IMR-90 (cell line): ENCODE data around the gene AGPS. TPM values are rescaled to one million over a fixed set of nuclear protein-coding genes. Genes with fewer than 3 reads are reported as not detected.
A peak's percentile ranks its signal among the peaks of the same experiment; 100 is the strongest.

Source experiments
- ATAC-seq: fragments of 200-7000 bp; cut with Tn5 transposase; 2 replicates; pipeline ENCODE4 v1.9.1; 2020; ENCODE audit warnings: low read depth, mild to moderate bottlenecking, moderate library complexity
- BruUV-seq: library from RNA; stranded (reverse); fragments of 400-500 nt; replicated peaks from 2 replicates; lab custom pipeline; 2021; lab: Mats Ljungman, UMichigan
- CTCF ChIA-PET: fragments of 300-600 bp; formaldehyde crosslinking; extraction: SDS; loops from one replicate; lab custom pipeline; 2021; ENCODE audit warnings: antibody characterized with exemption; lab: Yijun Ruan, JAX
- POLR2A ChIA-PET: fragments of 300-600 bp; sonication (Branson Sonifier 250); formaldehyde crosslinking; loops from one replicate; lab custom pipeline; 2022; ENCODE audit warnings: antibody characterized with exemption; ENCODE audit not compliant: unreplicated experiment; lab: Charles Lee
- DNase-seq: peaks from one replicate; pipeline ENCODE4 v3.0.0; 2013
- H2AFZ ChIP-seq: replicated peaks from 2 replicates; pipeline ENCODE3; 2013; ENCODE audit warnings: low read length, mild to moderate bottlenecking; ENCODE audit not compliant: poor library complexity
- H2AK5ac ChIP-seq: 2 replicates; pipeline ENCODE4 v1.6.1; 2013; ENCODE audit warnings: low read depth, low read length, inconsistent platforms
- H2AK9ac ChIP-seq: replicated peaks from 2 replicates; pipeline ENCODE3; 2013; ENCODE audit warnings: mild to moderate bottlenecking, low read depth, low read length, moderate library complexity; ENCODE audit not compliant: poor library complexity
- H2BK120ac ChIP-seq: 2 replicates; pipeline ENCODE4 v1.6.1; 2013; ENCODE audit warnings: low read depth, low read length, inconsistent platforms
- H2BK15ac ChIP-seq: 3 replicates; pipeline ENCODE4 v1.6.1; 2013; ENCODE audit warnings: low read depth, low read length, inconsistent platforms
- H2BK20ac ChIP-seq: 2 replicates; pipeline ENCODE4 v1.6.1; 2013; ENCODE audit warnings: low read depth, mild to moderate bottlenecking, inconsistent platforms, low read length, moderate library complexity
- H2BK5ac ChIP-seq: 2 replicates; pipeline ENCODE4 v1.6.1; 2013; ENCODE audit warnings: mild to moderate bottlenecking, low read depth, low read length, inconsistent platforms; ENCODE audit not compliant: poor library complexity, severe bottlenecking
- H3K14ac ChIP-seq: replicated peaks from 2 replicates; pipeline ENCODE4 v1.6.1; 2013; ENCODE audit warnings: low read depth, low read length, inconsistent platforms
- H3K18ac ChIP-seq: 2 replicates; pipeline ENCODE4 v1.6.1; 2013; ENCODE audit warnings: low read depth, low read length, control low read depth
- H3K23ac ChIP-seq: 2 replicates; pipeline ENCODE4 v1.6.1; 2013; ENCODE audit warnings: low read depth, low read length, inconsistent platforms
- H3K27ac ChIP-seq: 2 replicates; pipeline ENCODE4 v1.5.1; 2013; ENCODE audit warnings: mild to moderate bottlenecking, control low read depth, low read length; ENCODE audit not compliant: insufficient read depth
- H3K27me3 ChIP-seq: 2 replicates; pipeline ENCODE4 v1.6.1; 2013; ENCODE audit warnings: low read length; ENCODE audit not compliant: control insufficient read depth, insufficient read depth
- H3K36me3 ChIP-seq: 2 replicates; pipeline ENCODE4 v1.6.1; 2013; ENCODE audit warnings: low read length, mixed read lengths; ENCODE audit not compliant: control insufficient read depth, insufficient read depth
- H3K4ac ChIP-seq: 2 replicates; pipeline ENCODE4 v1.6.1; 2013; ENCODE audit warnings: low read depth, low read length, inconsistent platforms
- H3K4me1 ChIP-seq: 2 replicates; pipeline ENCODE4 v1.6.1; 2013; ENCODE audit warnings: low read length, mixed read lengths; ENCODE audit not compliant: control insufficient read depth, insufficient read depth
- H3K4me2 ChIP-seq: 2 replicates; pipeline ENCODE4 v1.6.1; 2013; ENCODE audit warnings: low read depth, mild to moderate bottlenecking, control low read depth, low read length, moderate library complexity
- H3K4me3 ChIP-seq: 2 replicates; pipeline ENCODE4 v1.5.1; 2013; ENCODE audit warnings: low read depth, mild to moderate bottlenecking, control low read depth, low read length, moderate library complexity; ENCODE audit not compliant: insufficient read depth
- H3K56ac ChIP-seq: 2 replicates; pipeline ENCODE4 v1.6.1; 2013; ENCODE audit warnings: low read length, inconsistent platforms; ENCODE audit not compliant: insufficient read depth; ENCODE audit errors: extremely low read depth
- H3K79me1 ChIP-seq, 2 experiments: 2 replicates each; pipeline ENCODE4 v1.6.1; 2013; ENCODE audit warnings: low read length in 2 of 2, inconsistent platforms in 1 of 2, low read depth in 1 of 2
- H3K9ac ChIP-seq: 2 replicates; pipeline ENCODE4 v1.6.1; 2013; ENCODE audit warnings: low read depth, low read length, control low read depth
- H3K9me1 ChIP-seq: 2 replicates; pipeline ENCODE4 v1.6.1; 2013; ENCODE audit warnings: low read length, inconsistent platforms; ENCODE audit not compliant: insufficient read depth
- H3K9me3 ChIP-seq: 2 replicates; pipeline ENCODE4 v1.6.1; 2013; ENCODE audit warnings: low read length; ENCODE audit not compliant: control insufficient read depth, insufficient read depth
- H4K20me1 ChIP-seq: 2 replicates; pipeline ENCODE4 v1.6.1; 2013; ENCODE audit warnings: low read length, inconsistent platforms; ENCODE audit not compliant: insufficient read depth
- H4K5ac ChIP-seq: 2 replicates; pipeline ENCODE4 v1.6.1; 2013; ENCODE audit warnings: mild to moderate bottlenecking, low read depth, low read length, control low read depth
- H4K8ac ChIP-seq, 2 experiments: 2 replicates each; pipeline ENCODE4 v1.6.1; 2013; ENCODE audit warnings: low read depth in 2 of 2, low read length in 2 of 2, control low read depth in 1 of 2, inconsistent platforms in 1 of 2
- H4K91ac ChIP-seq: 2 replicates; pipeline ENCODE4 v1.6.1; 2013; ENCODE audit warnings: low read depth, low read length, inconsistent platforms; ENCODE audit not compliant: insufficient read depth
- BHLHE40 ChIP-seq: fragments of 150-350 bp; IDR thresholded peaks from 2 replicates; pipeline ENCODE4 v1.6.1; 2016; ENCODE audit warnings: mild to moderate bottlenecking, low read depth, low read length
- CEBPB ChIP-seq: IDR thresholded peaks from 2 replicates; pipeline ENCODE4 v1.6.1; 2012; ENCODE audit warnings: low read depth, low read length, improper control_type of control experiment
- CTCF ChIP-seq: conservative IDR thresholded peaks from 2 replicates; pipeline ENCODE4 v1.5.1; 2012; ENCODE audit warnings: mild to moderate bottlenecking, low read depth, low read length, improper control_type of control experiment
- FOS ChIP-seq: fragments of 150-350 bp; IDR thresholded peaks from 2 replicates; pipeline ENCODE4 v1.6.1; 2016; ENCODE audit warnings: low read depth, low read length
- MAFK ChIP-seq: IDR thresholded peaks from 2 replicates; pipeline ENCODE4 v1.6.1; 2012; ENCODE audit warnings: low read depth, low read length, improper control_type of control experiment
- MAZ ChIP-seq: IDR thresholded peaks from 2 replicates; pipeline ENCODE4 v1.6.1; 2012; ENCODE audit warnings: low read depth, mild to moderate bottlenecking, low read length, improper control_type of control experiment, moderate library complexity, borderline replicate concordance
- MXI1 ChIP-seq: IDR thresholded peaks from 2 replicates; pipeline ENCODE4 v1.6.1; 2012; ENCODE audit warnings: low read depth, mild to moderate bottlenecking, low read length, moderate library complexity, borderline replicate concordance
- NFE2L2 ChIP-seq: fragments of 150-350 bp; IDR thresholded peaks from 2 replicates; pipeline ENCODE4 v1.6.1; 2016; ENCODE audit warnings: low read depth, mild to moderate bottlenecking, low read length
- POLR2A ChIP-seq: IDR thresholded peaks from 2 replicates; pipeline ENCODE4 v1.6.1; 2012; ENCODE audit warnings: mild to moderate bottlenecking, low read depth, low read length
- RAD21 ChIP-seq: IDR thresholded peaks from 2 replicates; pipeline ENCODE4 v1.6.1; 2012; ENCODE audit warnings: low read length, improper control_type of control experiment
- RCOR1 ChIP-seq: IDR thresholded peaks from 2 replicates; pipeline ENCODE4 v1.6.1; 2012; ENCODE audit warnings: mild to moderate bottlenecking, low read length, improper control_type of control experiment; ENCODE audit not compliant: insufficient replicate concordance
- RFX5 ChIP-seq: IDR thresholded peaks from 2 replicates; pipeline ENCODE4 v1.8.0; 2012; ENCODE audit warnings: low read depth, mild to moderate bottlenecking, low read length, moderate library complexity
- SMC3 ChIP-seq: fragments of 150-350 bp; IDR thresholded peaks from 2 replicates; pipeline ENCODE4 v1.6.1; 2016; ENCODE audit warnings: low read depth, mild to moderate bottlenecking, antibody characterized with exemption, low read length, moderate library complexity
- WGBS, 2 experiments: methylation state at CpG; one replicate each; pipeline versions ENCODE4 v1.1.5 to v1.1.7; 2013; ENCODE audit warnings: missing lambda C conversion rate in 2 of 2; ENCODE audit not compliant: insufficient read length in 1 of 2; ENCODE audit errors: extremely low coverage in 2 of 2; 5-methylcytosine and 5-hydroxymethylcytosine counted together
- dilution Hi-C: fragments of 300-500 bp; cut with HindIII; formaldehyde crosslinking; loops from one replicate; pipeline ENCODE4 v1.14.3; 2018; ENCODE audit warnings: low sequenced_read_pairs; ENCODE audit not compliant: unreplicated experiment
- in situ Hi-C: fragments of 300-500 bp; cut with MboI; formaldehyde crosslinking; loops from 3 replicates; pipeline ENCODE4 v1.14.3; 2019; ENCODE audit warnings: low sequenced_read_pairs, inconsistent platforms, mixed read lengths
- intact Hi-C: fragments of 100-400 bp; cut with micrococcal nuclease; formaldehyde crosslinking; loops from 2 replicates; pipeline ENCODE4 v1.10.0; 2022
- polyA plus RNA-seq, 3 experiments: library from polyadenylated mRNA; depleted of rRNA; stranded (reverse); fragments of >200 nt; gene quantifications; 2 replicates each; pipeline ENCODE4 v1.2.3, GENCODE V29; 2012; ENCODE audit warnings: low replicate concordance in 1 of 3
- total RNA-seq: library from RNA; depleted of rRNA; stranded (reverse); fragments of >200 nt; gene quantifications from 2 replicates; pipeline ENCODE4 v1.2.3, GENCODE V29; 2012
- TF ChIP-seq, protein P1 (sequence below): fragments of 150-350 bp; IDR thresholded peaks from 2 replicates; pipeline ENCODE4 v1.6.1; 2017; ENCODE audit warnings: mild to moderate bottlenecking, antibody characterized with exemption, low read length, low read depth
- TF ChIP-seq, protein P2 (sequence below): fragments of 150-350 bp; IDR thresholded peaks from 2 replicates; pipeline ENCODE4 v1.6.1; 2016; ENCODE audit warnings: low read depth, mild to moderate bottlenecking, low read length, moderate library complexity, borderline replicate concordance

Gene AGPS
- total and polyA plus RNA-seq, 2 of the 4 experiments (the other 2 are of a cell fraction) = 6.6 to 18.6 TPM

DNA sequence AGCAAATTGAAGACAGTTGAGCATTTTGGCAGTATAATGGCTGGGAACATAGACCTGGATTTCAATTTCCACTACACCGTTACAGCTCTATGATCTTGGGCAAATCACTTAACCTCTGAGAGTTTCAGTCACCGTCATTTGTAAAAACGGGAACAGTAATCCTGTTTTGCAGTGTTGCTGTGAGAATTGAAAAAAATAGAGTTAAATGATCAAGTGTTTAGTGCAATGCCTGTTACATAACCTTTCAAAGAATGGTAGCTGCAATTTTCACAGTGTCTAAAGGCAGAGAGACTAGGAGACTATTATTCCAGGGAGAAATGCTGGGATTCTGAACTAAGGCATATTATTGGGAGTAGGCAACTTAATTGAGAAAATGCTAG, 2.0 kb downstream of the AGPS start:
- Histone ChIP-seq H3K4ac (no peak overlapping the region), H3K79me1 (peaks cover 17 to 67% of the 10 kb centered on the region in 2 experiments), H2AK9ac (no peak overlapping the region), H3K27ac (no peak overlapping the region), H2BK20ac (no peak overlapping the region), H3K4me2 (no peak overlapping the region), H2AK5ac (no peak overlapping the region), H3K56ac (no peak overlapping the region), H3K36me3 (no peaks in the 10 kb centered on the region), H3K27me3 (no peaks in the 10 kb centered on the region), H3K4me1 (peaks cover 6% of the 10 kb centered on the region), H4K5ac (no peak overlapping the region), H3K23ac (peak overlapping the region; percentile 66; the same call in 1 of the 2 replicates), H3K9me1 (peaks cover 5% of the 10 kb centered on the region), H3K9me3 (no peaks in the 10 kb centered on the region), H2BK15ac (no peak overlapping the region), H2BK120ac (no peak overlapping the region), H3K18ac (no peak overlapping the region), H4K91ac (no peak overlapping the region), H3K14ac (no peak overlapping the region), H4K8ac (no peak overlapping the region), H3K4me3 (no peak overlapping the region), H2AFZ (no peak overlapping the region), H2BK5ac (no peak overlapping the region), H4K20me1 (peaks cover 27% of the 10 kb centered on the region), H3K9ac (no peak overlapping the region)
- in situ Hi-C loops = no loop called here
- no peak for DNase-seq
- dilution Hi-C loops = no loop called here
- no CpG with 5 or more reads among the region's 3 CpGs for WGBS, 2 experiments
- CTCF ChIA-PET = interaction anchor here (0.9 kb wide), 1 partner anchor 13 kb away, joined by 3 read pairs; no protein-coding TSS in a partner anchor
- intact Hi-C loops = no loop called here
- TF ChIP-seq SMC3 (no peak), BHLHE40 (no peak), MAZ (no peak), MXI1 (no peak), RFX5 (no peak), FOS (no peak), RAD21 (no peak), POLR2A (no peak), NFE2L2 (no peak), MAFK (no peak), RCOR1 (no peak), CEBPB (no peak), CTCF (no peak)
- TF ChIP-seq, protein P1, sequence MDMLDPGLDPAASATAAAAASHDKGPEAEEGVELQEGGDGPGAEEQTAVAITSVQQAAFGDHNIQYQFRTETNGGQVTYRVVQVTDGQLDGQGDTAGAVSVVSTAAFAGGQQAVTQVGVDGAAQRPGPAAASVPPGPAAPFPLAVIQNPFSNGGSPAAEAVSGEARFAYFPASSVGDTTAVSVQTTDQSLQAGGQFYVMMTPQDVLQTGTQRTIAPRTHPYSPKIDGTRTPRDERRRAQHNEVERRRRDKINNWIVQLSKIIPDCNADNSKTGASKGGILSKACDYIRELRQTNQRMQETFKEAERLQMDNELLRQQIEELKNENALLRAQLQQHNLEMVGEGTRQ = no peak
- TF ChIP-seq, protein P2, sequence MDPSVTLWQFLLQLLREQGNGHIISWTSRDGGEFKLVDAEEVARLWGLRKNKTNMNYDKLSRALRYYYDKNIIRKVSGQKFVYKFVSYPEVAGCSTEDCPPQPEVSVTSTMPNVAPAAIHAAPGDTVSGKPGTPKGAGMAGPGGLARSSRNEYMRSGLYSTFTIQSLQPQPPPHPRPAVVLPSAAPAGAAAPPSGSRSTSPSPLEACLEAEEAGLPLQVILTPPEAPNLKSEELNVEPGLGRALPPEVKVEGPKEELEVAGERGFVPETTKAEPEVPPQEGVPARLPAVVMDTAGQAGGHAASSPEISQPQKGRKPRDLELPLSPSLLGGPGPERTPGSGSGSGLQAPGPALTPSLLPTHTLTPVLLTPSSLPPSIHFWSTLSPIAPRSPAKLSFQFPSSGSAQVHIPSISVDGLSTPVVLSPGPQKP = no peak
- POLR2A ChIA-PET = interaction anchor here (1.1 kb wide), 1 partner anchor 230 kb away, joined by 6 read pairs; no protein-coding TSS in a partner anchor
- no peak for ATAC-seq
- BruUV-seq = no TSS peak
